HepG2 (cell line): Measurements from ENCODE around the gene ZFYVE28. TPM values are rescaled to one million over a fixed set of nuclear protein-coding genes. Genes with fewer than 3 reads are reported as not detected.

Source experiments
- ATAC-seq: fragments of 200-7000 bp; cut with Tn5 transposase; 3 replicates; pipeline ENCODE4 v1.9.1; 2020; ENCODE audit warnings: mild to moderate bottlenecking, moderate library complexity
- BruUV-seq: library from RNA; stranded (reverse); fragments of 400-500 nt; replicated peaks from 2 replicates; lab custom pipeline; 2021; lab: Mats Ljungman, UMichigan
- CTCF ChIA-PET: fragments of 300-600 bp; formaldehyde crosslinking; extraction: SDS; loops from one replicate; lab custom pipeline; 2021; ENCODE audit warnings: low total read pairs, inconsistent platforms, low intra/inter-chr PET ratio; lab: Yijun Ruan, JAX
- POLR2A ChIA-PET: fragments of 350-600 bp; sonication (Branson Sonifier 250); formaldehyde crosslinking; loops from one replicate; lab custom pipeline; 2020; ENCODE audit warnings: antibody characterized with exemption, inconsistent platforms; lab: Yijun Ruan, JAX
- DNase-seq: peaks from one replicate; pipeline ENCODE4 v3.0.0-alpha.2; 2015; ENCODE audit warnings: low spot score
- FAIRE-seq: peaks from 3 replicates; lab custom pipeline; 2011; peaks lifted over from hg19 to GRCh38; lab: Jason Lieb, UNC
- H2AFZ ChIP-seq: one replicate; pipeline ENCODE4 v1.6.1; 2011; ENCODE audit warnings: low read length, inconsistent platforms
- H3K27ac ChIP-seq: fragments of 300-600 bp; 3 replicates; pipeline ENCODE4 v1.8.0; 2011; ENCODE audit warnings: mixed run types, mild to moderate bottlenecking, mixed read lengths, low read length, inconsistent platforms; ENCODE audit not compliant: insufficient read depth; ENCODE audit errors: extremely low read length
- H3K27me3 ChIP-seq, 2 experiments: fragments of 200-600 bp in 1 of 2; 2 replicates in 1 of 2; 3 replicates in 1 of 2; pipeline versions ENCODE4 v1.6.0 to v1.8.0; 2011; ENCODE audit warnings: low read length in 2 of 2, mild to moderate bottlenecking in 2 of 2, moderate library complexity in 2 of 2, inconsistent platforms in 1 of 2; ENCODE audit not compliant: insufficient read depth in 2 of 2, control insufficient read depth in 1 of 2
- H3K36me3 ChIP-seq, 2 experiments: fragments of 200-600 bp in 1 of 2; replicated peaks in 1 of 2; 2 replicates in 1 of 2; 3 replicates in 1 of 2; pipeline versions ENCODE4 v1.5.1 to v1.8.0; 2011; ENCODE audit warnings: low read length in 2 of 2, inconsistent platforms in 1 of 2; ENCODE audit not compliant: insufficient read depth in 2 of 2, control insufficient read depth in 1 of 2
- H3K4me1 ChIP-seq: 2 replicates; pipeline ENCODE4 v1.5.1; 2012; ENCODE audit warnings: low read length, inconsistent platforms; ENCODE audit not compliant: insufficient read depth
- H3K4me2 ChIP-seq: 2 replicates; pipeline ENCODE4 v1.6.0; 2011; ENCODE audit warnings: low read depth, low read length, inconsistent platforms
- H3K4me3 ChIP-seq, 3 experiments: fragments of 200-600 bp in 1 of 3; sonication (generic), shearing (Covaris generic) in 1 of 3; replicated peaks in 1 of 3; 2 replicates each; pipeline ENCODE4 v1.5.1; 2011 to 2016; ENCODE audit warnings: low read length in 3 of 3, inconsistent platforms in 2 of 3, low read depth in 2 of 3, mild to moderate bottlenecking in 2 of 3, control low read depth in 1 of 3, mixed read lengths in 1 of 3; ENCODE audit not compliant: insufficient read depth in 1 of 3
- H3K79me2 ChIP-seq: one replicate; pipeline ENCODE4 v1.6.1; 2011; ENCODE audit warnings: low read length, inconsistent platforms; ENCODE audit not compliant: insufficient read depth
- H3K9ac ChIP-seq: 2 replicates; pipeline ENCODE4 v1.6.0; 2011; ENCODE audit warnings: mild to moderate bottlenecking, low read depth, low read length, inconsistent platforms; ENCODE audit not compliant: insufficient read depth
- H3K9me3 ChIP-seq: 2 replicates; pipeline ENCODE4 v1.5.1; 2012; ENCODE audit warnings: mild to moderate bottlenecking, low read length
- H4K20me1 ChIP-seq: 2 replicates; pipeline ENCODE4 v1.6.0; 2011; ENCODE audit warnings: inconsistent platforms, mild to moderate bottlenecking, low read length, moderate library complexity; ENCODE audit not compliant: insufficient read depth
- ZNF441 ChIP-seq: sonication (generic); formaldehyde crosslinking; IDR thresholded peaks from 2 replicates; pipeline ENCODE4 v1.7.0; 2021; ENCODE audit warnings: missing genetic modification reagents, borderline replicate concordance
- ZNF816 ChIP-seq: sonication (generic); formaldehyde crosslinking; IDR thresholded peaks from 2 replicates; pipeline ENCODE4 v1.8.0; 2022; ENCODE audit warnings: missing genetic modification reagents, mild to moderate bottlenecking, borderline replicate concordance
- WGBS: methylation state at CpG from one replicate; pipeline ENCODE4 v1.1.6; 2017; ENCODE audit warnings: low lambda C conversion rate; 5-methylcytosine and 5-hydroxymethylcytosine counted together
- in situ Hi-C: cut with HindIII; loops from 2 replicates; pipeline ENCODE4 v1.10.0; 2017; ENCODE audit warnings: low pct_unique_long_range_greater_than_20kb; ENCODE audit not compliant: extremely low pct_ligation_motif_present
- intact Hi-C: fragments of 100-400 bp; cut with micrococcal nuclease; formaldehyde crosslinking; loops from one replicate; pipeline ENCODE4 v1.10.0; 2022; ENCODE audit not compliant: unreplicated experiment
- polyA plus RNA-seq, 8 experiments: library from polyadenylated mRNA; depleted of rRNA in 3 of 8; stranded (reverse) in 7 of 8; unstranded in 1 of 8; fragments of >200 nt; fragmentation: Illumina TruSeq in 4 of 8; extraction: Trizol in 4 of 8; gene quantifications; 2 replicates each; pipeline versions ENCODE4 v1.2.1 to v1.2.3, GENCODE V29; 2011 to 2016; ENCODE audit warnings: low read depth in 4 of 8, missing spikeins in 1 of 8, mixed read lengths in 1 of 8; ENCODE audit not compliant: insufficient read depth in 1 of 8
- total RNA-seq, 5 experiments: library from RNA; depleted of rRNA; stranded (reverse); fragments of >200 nt; fragmentation: Illumina TruSeq; extraction: Trizol; gene quantifications; 2 replicates each; pipeline ENCODE4 v1.2.3, GENCODE V29; 2016; ENCODE audit warnings: low read depth in 1 of 5
- TF ChIP-seq, protein P1 (sequence below): sonication (generic); formaldehyde crosslinking; IDR thresholded peaks from 2 replicates; pipeline ENCODE4 v1.5.1; 2020; ENCODE audit warnings: mild to moderate bottlenecking, missing genetic modification reagents, moderate library complexity
- TF ChIP-seq, protein P2 (sequence below): IDR thresholded peaks from 2 replicates; pipeline ENCODE4 v1.6.1; 2016; ENCODE audit warnings: missing biosample characterization, missing genetic modification reagents, low read depth
- TF ChIP-seq, protein P3 (sequence below): IDR thresholded peaks from 2 replicates; pipeline ENCODE4 v1.4.0; 2020; ENCODE audit warnings: mild to moderate bottlenecking, missing genetic modification reagents

Gene ZFYVE28
- total and polyA plus RNA-seq, 2 of the 13 experiments (the other 11 are each of a cell fraction or from before 2014, with no cell fraction given) = 0.12 to 0.22 TPM

DNA sequence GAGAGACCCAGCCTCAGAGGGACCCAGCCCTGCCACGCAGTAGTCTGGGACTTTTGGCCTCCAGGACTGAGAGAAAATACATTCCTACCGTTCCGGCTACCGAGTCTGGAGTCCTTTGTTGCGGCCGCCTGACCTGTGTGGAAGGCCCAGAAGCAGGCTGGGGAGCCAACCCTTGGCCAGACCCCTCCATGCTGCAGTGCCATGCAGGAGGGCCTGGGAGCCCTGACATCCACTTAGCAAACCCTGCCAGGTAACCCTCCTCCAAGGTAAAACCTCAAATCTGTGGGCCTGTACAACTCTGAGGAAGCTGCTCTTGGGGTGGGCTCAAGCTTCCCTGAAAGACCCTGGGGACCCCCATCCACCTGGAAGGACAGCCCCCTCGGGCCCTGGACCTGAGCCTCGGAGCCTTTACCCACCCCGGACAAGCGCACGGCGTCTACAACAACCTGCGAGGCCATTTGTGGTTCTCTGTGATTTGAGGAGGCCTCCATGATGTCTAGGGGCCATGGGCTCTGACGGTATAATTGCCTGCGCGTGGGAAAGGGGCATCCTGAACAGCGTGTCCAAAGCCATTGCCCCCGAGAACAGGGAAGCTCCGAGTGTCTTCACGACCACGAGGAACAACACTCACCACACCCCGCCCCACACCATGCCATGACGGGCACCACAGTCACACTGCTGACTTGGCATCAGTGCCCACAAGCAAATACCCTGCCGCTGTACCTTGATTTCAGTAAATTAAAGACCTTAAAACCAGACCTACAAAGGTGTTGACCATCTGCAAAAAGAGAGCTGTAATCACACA is 58.7 kb downstream of the ZFYVE28 start:
- no peak overlapping the region for H3K4me3 ChIP-seq
- intact Hi-C loops (no loop called here), in situ Hi-C loops (no loop called here)
- H3K27me3 ChIP-seq = peaks cover 6 to 33% of the 10 kb centered on the region in 2 experiments
- H3K4me2 ChIP-seq = no peak overlapping the region
- H3K79me2 ChIP-seq = no peaks in the 10 kb centered on the region
- BruUV-seq = no TSS peak
- H3K4me1 ChIP-seq = peaks cover 36% of the 10 kb centered on the region
- no peak for DNase-seq
- H3K27ac ChIP-seq = no peak overlapping the region
- no peaks in the 10 kb centered on the region for H4K20me1 ChIP-seq
- no peak for ATAC-seq
- no peaks in the 10 kb centered on the region for H3K9me3 ChIP-seq
- no peaks in the 10 kb centered on the region for H3K36me3 ChIP-seq
- H3K9ac ChIP-seq = no peak overlapping the region
- TF ChIP-seq ZNF816 = no peak
- ChIA-PET CTCF (no interaction called here), POLR2A (no interaction called here)
- FAIRE-seq = no peak
- no peak overlapping the region for H2AFZ ChIP-seq
- WGBS = 57% methylated on average over 7 of the region's 24 CpGs

DNA sequence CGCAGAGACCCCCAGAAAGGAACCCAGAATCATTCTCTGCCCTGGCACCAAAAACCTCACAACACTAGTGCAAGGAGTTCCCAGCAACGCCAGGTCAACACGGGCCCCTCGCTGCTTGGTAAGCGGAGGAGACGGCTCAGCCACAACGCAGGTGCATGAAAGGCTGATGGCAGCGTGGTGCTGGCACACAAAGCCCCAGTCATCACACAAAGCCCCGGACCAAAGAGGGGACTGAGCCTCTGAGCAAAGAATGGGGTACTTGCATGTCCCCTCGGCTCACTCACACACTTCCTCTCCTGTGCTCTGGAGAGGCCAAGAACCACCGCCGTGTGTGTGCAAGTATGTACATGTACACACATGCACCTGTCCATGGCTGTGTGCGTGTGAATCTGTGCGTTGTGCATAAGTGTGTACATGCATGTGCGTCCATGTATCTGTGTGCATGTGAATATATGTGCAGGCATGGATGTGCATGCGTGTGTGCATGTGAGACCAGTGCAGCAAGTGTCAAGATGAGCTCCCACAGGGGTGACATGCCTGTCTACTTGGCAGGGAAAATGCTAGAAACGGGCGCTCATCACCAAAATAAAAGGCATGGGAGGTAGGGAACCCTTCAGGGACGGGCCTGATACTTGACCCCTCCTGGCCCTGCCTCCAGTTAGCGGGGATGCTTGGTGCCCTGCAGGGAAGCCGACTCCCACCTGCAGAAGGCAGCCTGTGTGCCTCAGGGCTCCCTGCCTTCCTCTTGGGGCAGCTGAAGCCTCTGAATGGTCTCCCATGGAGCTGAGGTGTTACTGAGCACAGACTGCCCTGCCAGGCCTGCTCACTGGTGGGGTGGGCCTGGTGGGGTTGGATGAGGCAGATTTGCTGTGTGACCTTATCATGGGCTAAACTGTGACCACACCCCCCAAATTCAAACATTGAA is 60.4 kb downstream of the ZFYVE28 start:
- 35% methylated on average over 13 of the region's 21 CpGs for WGBS
- Histone ChIP-seq H4K20me1 (no peaks in the 10 kb centered on the region), H3K9me3 (no peaks in the 10 kb centered on the region), H3K9ac (no peak overlapping the region), H3K4me1 (peaks cover 26% of the 10 kb centered on the region), H2AFZ (no peak overlapping the region), H3K27me3 (peaks cover 6 to 36% of the 10 kb centered on the region in 2 experiments), H3K27ac (no peak overlapping the region), H3K4me2 (no peak overlapping the region), H3K79me2 (no peaks in the 10 kb centered on the region), H3K4me3 (no peak overlapping the region), H3K36me3 (no peaks in the 10 kb centered on the region)
- intact Hi-C loops (no loop called here), in situ Hi-C loops (no loop called here)
- TF ChIP-seq ZNF441 (CRISPR knock-in tag) = no peak
- TF ChIP-seq, protein P1, sequence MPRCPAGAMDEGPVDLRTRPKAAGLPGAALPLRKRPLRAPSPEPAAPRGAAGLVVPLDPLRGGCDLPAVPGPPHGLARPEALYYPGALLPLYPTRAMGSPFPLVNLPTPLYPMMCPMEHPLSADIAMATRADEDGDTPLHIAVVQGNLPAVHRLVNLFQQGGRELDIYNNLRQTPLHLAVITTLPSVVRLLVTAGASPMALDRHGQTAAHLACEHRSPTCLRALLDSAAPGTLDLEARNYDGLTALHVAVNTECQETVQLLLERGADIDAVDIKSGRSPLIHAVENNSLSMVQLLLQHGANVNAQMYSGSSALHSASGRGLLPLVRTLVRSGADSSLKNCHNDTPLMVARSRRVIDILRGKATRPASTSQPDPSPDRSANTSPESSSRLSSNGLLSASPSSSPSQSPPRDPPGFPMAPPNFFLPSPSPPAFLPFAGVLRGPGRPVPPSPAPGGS (CRISPR knock-in tag) = no peak
- TF ChIP-seq, protein P2, sequence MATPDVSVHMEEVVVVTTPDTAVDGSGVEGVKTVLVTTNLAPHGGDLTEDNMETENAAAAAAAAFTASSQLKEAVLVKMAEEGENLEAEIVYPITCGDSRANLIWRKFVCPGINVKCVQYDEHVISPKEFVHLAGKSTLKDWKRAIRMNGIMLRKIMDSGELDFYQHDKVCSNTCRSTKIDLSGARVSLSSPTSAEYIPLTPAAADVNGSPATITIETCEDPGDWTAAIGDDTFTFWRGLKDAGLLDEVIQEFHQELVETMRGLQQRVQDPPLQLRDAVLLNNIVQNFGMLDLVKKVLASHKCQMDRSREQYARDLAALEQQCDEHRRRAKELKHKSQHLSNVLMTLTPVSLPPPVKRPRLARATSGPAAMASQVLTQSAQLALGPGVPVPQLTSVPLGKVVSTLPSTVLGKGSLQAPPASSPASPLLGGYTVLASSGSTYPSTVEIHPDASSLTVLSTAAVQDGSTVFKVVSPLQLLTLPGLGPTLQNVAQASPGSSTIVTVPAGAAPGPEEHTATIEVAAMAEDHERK = no peak
- TF ChIP-seq, protein P3, sequence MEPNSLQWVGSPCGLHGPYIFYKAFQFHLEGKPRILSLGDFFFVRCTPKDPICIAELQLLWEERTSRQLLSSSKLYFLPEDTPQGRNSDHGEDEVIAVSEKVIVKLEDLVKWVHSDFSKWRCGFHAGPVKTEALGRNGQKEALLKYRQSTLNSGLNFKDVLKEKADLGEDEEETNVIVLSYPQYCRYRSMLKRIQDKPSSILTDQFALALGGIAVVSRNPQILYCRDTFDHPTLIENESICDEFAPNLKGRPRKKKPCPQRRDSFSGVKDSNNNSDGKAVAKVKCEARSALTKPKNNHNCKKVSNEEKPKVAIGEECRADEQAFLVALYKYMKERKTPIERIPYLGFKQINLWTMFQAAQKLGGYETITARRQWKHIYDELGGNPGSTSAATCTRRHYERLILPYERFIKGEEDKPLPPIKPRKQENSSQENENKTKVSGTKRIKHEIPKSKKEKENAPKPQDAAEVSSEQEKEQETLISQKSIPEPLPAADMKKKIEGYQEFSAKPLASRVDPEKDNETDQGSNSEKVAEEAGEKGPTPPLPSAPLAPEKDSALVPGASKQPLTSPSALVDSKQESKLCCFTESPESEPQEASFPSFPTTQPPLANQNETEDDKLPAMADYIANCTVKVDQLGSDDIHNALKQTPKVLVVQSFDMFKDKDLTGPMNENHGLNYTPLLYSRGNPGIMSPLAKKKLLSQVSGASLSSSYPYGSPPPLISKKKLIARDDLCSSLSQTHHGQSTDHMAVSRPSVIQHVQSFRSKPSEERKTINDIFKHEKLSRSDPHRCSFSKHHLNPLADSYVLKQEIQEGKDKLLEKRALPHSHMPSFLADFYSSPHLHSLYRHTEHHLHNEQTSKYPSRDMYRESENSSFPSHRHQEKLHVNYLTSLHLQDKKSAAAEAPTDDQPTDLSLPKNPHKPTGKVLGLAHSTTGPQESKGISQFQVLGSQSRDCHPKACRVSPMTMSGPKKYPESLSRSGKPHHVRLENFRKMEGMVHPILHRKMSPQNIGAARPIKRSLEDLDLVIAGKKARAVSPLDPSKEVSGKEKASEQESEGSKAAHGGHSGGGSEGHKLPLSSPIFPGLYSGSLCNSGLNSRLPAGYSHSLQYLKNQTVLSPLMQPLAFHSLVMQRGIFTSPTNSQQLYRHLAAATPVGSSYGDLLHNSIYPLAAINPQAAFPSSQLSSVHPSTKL (CRISPR knock-in tag) = no peak
- DNase-seq (no peak), FAIRE-seq (no peak), ATAC-seq (no peak)
- CTCF ChIA-PET = no interaction called here
- POLR2A ChIA-PET = no interaction called here
- BruUV-seq = no TSS peak
